ENCODE measurements around the gene IRGC. TPM values are rescaled to one million over a fixed set of nuclear protein-coding genes. Genes with fewer than 3 reads are reported as not detected.

The IRGC gene
- total and polyA plus RNA-seq, 2 experiments from 2014 or later, result not detected

- Histone ChIP-seq H3K27ac (peak within 1 kb of the TSS; percentile 99), H3K9me3 (ENCODE audit: low read depth) (no peaks in the 10 kb centered on the region)
Observed at GRCh38 chr19:43754503-43755255, 38.8 kb downstream of the IRGC start, which contains the start of gene SMG9. TSS of gene SMG9 (minus strand) at chr19:43754962. CDS start at chr19:43750741, 4,221 bp downstream.

GRCh38 chr19:43755256-43755801, 39.5 kb downstream of the IRGC start:
- Histone ChIP-seq H3K27ac (peak overlapping the region; percentile 99), H3K36me3 (no peaks in the 10 kb centered on the region), H3K9me3 (ENCODE audit: low read depth) (no peaks in the 10 kb centered on the region), H3K4me1 (ENCODE audit: low read depth) (peaks cover 7% of the 10 kb centered on the region), H3K4me3 (peak overlapping the region; percentile 83), H3K27me3 (no peaks in the 10 kb centered on the region)
- DNase-seq (ENCODE audit: low read depth in 1 of 2, low spot score in 1 of 2), result peak; percentile 76 to 80
- TF ChIP-seq CTCF (IDR thresholded peaks at IDR 0.05; ENCODE audit: low read depth, low read length), result no peak

More at GRCh38 chr19:43754503-43755255, 38.8 kb downstream of the IRGC start, which contains the start of gene SMG9:
- no peaks in the 10 kb centered on the region for H3K36me3 ChIP-seq
- peaks cover 7% of the 10 kb centered on the region for H3K4me1 ChIP-seq (ENCODE audit: low read depth)
- no peak for TF ChIP-seq CTCF (IDR thresholded peaks at IDR 0.05; ENCODE audit: low read depth, low read length)
- peak within 1 kb of the TSS; percentile 83 for H3K4me3 ChIP-seq
- H3K27me3 ChIP-seq, result no peaks in the 10 kb centered on the region
- DNase-seq (ENCODE audit: low read depth in 1 of 2, low spot score in 1 of 2), result peak; percentile 98 to 99

GRCh38 chr19:43759515-43759914, 43.6 kb downstream of the IRGC start:
- no peaks in the 10 kb centered on the region for H3K36me3 ChIP-seq
- peak; percentile 49 for TF ChIP-seq CTCF (IDR thresholded peaks at IDR 0.05; ENCODE audit: low read depth, low read length)
- no peaks in the 10 kb centered on the region for H3K9me3 ChIP-seq (ENCODE audit: low read depth)
- no peaks in the 10 kb centered on the region for H3K27me3 ChIP-seq
- DNase-seq (ENCODE audit: low read depth in 1 of 2, low spot score in 1 of 2), result peak in 1 of 2 donors; percentile 33
- H3K27ac ChIP-seq, result no peak overlapping the region
- H3K4me1 ChIP-seq (ENCODE audit: low read depth), result peaks cover 4% of the 10 kb centered on the region
- no peak overlapping the region for H3K4me3 ChIP-seq

GRCh38 chr19:43760941-43761340, 45.1 kb downstream of the IRGC start:
- Histone ChIP-seq H3K27me3 (no peaks in the 10 kb centered on the region), H3K27ac (no peak overlapping the region), H3K4me1 (ENCODE audit: low read depth) (no peaks in the 10 kb centered on the region)

GRCh38 chr19:43762814-43763213, 46.9 kb downstream of the IRGC start:
- Histone ChIP-seq H3K36me3 (no peaks in the 10 kb centered on the region), H3K27ac (no peak overlapping the region), H3K27me3 (no peaks in the 10 kb centered on the region), H3K4me3 (no peak overlapping the region), H3K9me3 (ENCODE audit: low read depth) (no peaks in the 10 kb centered on the region), H3K4me1 (ENCODE audit: low read depth) (no peaks in the 10 kb centered on the region)
- TF ChIP-seq CTCF (IDR thresholded peaks at IDR 0.05; ENCODE audit: low read depth, low read length), result no peak
- no peak for DNase-seq (ENCODE audit: low read depth in 1 of 2, low spot score in 1 of 2)

More at GRCh38 chr19:43760941-43761340, 45.1 kb downstream of the IRGC start:
- TF ChIP-seq CTCF (IDR thresholded peaks at IDR 0.05; ENCODE audit: low read depth, low read length), result no peak
- Histone ChIP-seq H3K36me3 (no peaks in the 10 kb centered on the region), H3K9me3 (ENCODE audit: low read depth) (no peaks in the 10 kb centered on the region), H3K4me3 (no peak overlapping the region)
- no peak for DNase-seq (ENCODE audit: low read depth in 1 of 2, low spot score in 1 of 2)

All from cardiac muscle cell (in vitro differentiated cells and primary cell).